ENCODE data around the gene EXOC8.

The EXOC8 gene

GRCh38 chr1:231315887-231316286, 21.8 kb downstream of the EXOC8 start:
- no peak for DNase-seq

- no peak for DNase-seq
These were observed 24.0 kb downstream of the EXOC8 start for GRCh38 chr1:231313661-231314060.

- no peak for DNase-seq
These were observed 25.2 kb downstream of the EXOC8 start for GRCh38 chr1:231312432-231312788.

- no peak for DNase-seq
These were observed 25.8 kb downstream of the EXOC8 start for GRCh38 chr1:231311720-231312431.

- DNase-seq = no peak
These were observed 27.2 kb downstream of the EXOC8 start for GRCh38 chr1:231310391-231310934.

GRCh38 chr1:231301990-231302389, 35.7 kb downstream of the EXOC8 start:
- no peak for DNase-seq

GRCh38 chr1:231295938-231296337, 41.7 kb downstream of the EXOC8 start:
- no peak for DNase-seq

- DNase-seq = no peak
These were observed 51.0 kb downstream of the EXOC8 start for GRCh38 chr1:231286603-231287002.

GRCh38 chr1:231284441-231284840, 53.2 kb downstream of the EXOC8 start:
- no peak for DNase-seq
